ENCODE measurements around the gene TMEM52B.
"Not testable (repeated sequence)": the region's sequence is repeated elsewhere in the genome, so short reads cannot be mapped to it uniquely, and the experiment has no call there.

TMEM52B gene

GRCh38 chr12:10211940-10212738, 33.3 kb downstream of the TMEM52B start:
- DNase-seq (ENCODE audit: low read depth): peak; percentile 98

- DNase-seq (ENCODE audit: low read depth): no peak
Measured at GRCh38 chr12:10212739-10213131, 33.9 kb downstream of the TMEM52B start, which contains the start of gene GABARAPL1. Gene GABARAPL1 (plus strand): TSS chr12:10212877. CDS start chr12:10213130, 253 bp downstream.

GRCh38 chr12:10213168-10214135, 34.6 kb downstream of the TMEM52B start:
- DNase-seq (ENCODE audit: low read depth): no peak

DNA sequence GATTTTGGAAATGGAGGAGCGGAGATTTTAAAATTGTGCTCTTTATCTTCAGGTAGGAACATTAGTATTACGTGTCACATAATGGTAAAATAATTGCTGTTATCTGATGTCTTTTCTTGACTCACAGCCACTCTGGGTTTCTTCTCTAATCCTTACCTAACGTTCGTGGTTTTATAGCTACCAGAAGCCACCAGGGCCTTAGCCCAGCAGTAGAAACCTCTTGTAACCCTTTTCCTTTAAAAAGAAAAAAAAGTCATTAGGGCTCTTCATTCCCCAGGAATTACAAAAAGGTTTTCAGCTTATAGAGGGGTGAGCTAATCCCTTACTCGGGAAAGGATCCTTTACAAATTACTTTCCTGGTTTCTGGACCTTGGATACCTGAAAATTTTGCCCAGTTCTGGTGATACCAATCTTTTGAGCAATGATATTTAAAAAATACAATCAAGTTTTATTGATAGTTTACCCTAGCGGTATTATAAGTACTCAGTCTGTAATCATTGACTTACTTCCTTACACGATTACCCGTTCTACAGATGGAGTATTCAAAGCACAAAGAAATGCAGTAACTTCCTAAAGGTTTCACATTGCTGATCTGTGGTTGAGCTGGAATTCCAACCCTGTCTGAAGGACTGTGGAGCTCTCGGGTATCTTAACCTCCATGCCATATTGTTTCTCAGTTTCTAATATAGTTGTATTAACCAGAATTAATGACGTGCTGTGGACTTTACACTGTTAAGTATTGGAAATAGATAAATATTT, 35.5 kb downstream of the TMEM52B start:
- no peak for DNase-seq (ENCODE audit: low read depth)

GRCh38 chr12:10214895-10215267, 36.0 kb downstream of the TMEM52B start:
- DNase-seq (ENCODE audit: low read depth): no peak

DNA sequence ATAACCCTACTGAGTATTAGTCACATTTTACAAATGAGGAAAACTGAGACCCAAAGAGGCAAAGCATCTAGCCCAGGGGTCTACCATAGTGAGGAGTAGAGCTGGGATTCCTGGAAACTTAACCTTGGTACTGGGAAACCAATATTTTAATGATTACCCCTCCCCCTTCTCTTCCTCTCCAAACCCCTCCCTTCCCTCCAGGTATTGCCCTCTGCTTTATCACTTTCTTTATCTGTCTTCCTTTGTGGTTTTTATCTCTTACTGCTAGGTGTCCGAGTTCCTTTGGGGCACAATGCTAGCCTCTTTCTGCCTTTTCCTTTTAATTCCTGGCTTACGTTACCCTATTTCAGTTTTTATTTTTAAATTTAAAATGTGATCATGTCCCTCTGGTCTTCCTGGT, 36.6 kb downstream of the TMEM52B start:
- no peak for DNase-seq (ENCODE audit: low read depth)

- DNase-seq (ENCODE audit: low read depth): not testable (repeated sequence)
Measured at GRCh38 chr12:10215946-10216345, 37.1 kb downstream of the TMEM52B start.

DNA sequence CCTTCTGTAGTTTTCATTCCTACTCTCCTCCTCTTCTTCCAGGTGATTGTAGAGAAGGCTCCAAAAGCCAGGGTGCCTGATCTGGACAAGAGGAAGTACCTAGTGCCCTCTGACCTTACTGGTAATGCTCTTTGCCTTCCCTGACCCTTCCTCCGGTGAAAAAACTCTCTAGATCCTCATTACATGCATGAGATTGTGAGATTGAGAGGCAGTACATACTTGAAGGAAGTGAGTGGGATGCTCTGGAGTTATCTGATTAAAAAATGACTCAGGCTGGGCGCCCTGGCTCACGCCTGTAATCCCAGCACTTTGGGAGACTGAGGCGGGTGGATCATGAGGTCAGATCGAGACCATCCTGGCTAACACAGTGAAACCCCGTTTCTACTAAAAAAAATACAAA, 39.2 kb downstream of the TMEM52B start:
- no peak for DNase-seq (ENCODE audit: low read depth)

GRCh38 chr12:10220398-10221077, 41.7 kb downstream of the TMEM52B start:
- no peak for DNase-seq (ENCODE audit: low read depth)

- DNase-seq (ENCODE audit: low read depth): no peak
Measured at GRCh38 chr12:10221846-10222245, 43.0 kb downstream of the TMEM52B start.

DNA sequence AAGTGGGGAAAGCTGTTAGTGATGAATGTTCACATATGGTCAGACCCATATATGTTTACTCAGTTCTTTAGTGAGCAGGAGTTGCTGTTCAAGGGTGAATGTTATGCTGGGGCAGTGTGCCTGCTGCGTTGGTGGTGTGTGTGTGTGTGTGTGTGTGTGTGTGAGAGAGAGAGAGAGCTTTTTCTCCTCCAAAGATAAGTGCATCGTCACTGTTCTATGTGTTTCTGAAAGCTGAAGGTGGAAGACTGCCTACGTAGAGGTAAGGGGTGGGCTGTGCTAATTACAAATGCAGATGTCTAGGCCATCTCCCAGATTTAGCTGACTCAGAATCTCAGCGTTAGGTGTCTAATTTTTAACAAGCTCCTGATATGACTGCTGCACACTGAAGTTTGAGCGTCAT, 44.4 kb downstream of the TMEM52B start:
- no peak for DNase-seq (ENCODE audit: low read depth)

DNA sequence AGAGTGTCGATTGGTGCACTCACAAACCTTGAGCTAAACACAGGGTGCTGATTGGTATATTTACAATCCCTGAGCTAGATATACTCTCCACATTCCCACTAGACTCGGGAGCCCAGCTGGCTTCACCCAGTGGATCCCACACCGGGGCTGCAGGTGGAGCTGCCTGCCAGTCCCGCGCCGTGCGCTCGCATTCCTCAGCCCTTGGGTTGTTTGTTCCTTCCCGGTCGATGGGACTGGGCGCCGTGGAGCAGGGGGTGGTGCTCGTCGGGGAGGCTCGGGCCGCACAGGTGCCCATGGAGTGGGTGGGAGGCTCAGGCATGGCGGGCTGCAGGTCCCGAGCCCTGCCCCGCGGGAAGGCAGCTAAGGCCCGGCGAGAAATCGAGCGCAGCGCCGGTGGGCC, 46.6 kb downstream of the TMEM52B start:
- DNase-seq (ENCODE audit: low read depth): not testable (repeated sequence)

DNA sequence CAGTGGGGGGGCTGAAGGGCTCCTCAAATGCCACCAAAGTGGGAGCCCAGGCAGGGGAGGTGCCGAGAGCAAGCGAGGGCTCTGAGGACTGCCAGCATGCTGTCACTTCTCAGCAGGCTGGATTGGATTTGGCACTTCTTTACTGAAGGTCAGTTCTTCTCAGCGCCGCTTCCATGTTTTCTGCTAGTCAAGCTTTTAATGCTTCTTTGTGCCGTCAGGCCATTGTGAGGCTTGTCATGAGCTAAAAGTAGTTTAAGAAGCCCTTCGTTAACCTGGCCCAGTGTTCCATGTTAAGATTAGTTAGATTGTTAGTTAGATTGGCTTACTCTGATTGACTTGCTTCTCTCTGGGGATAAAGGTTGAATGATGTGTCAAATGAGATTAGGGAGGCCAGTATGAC, 47.3 kb downstream of the TMEM52B start:
- DNase-seq (ENCODE audit: low read depth): no peak

- no peak for DNase-seq (ENCODE audit: low read depth)
Measured at GRCh38 chr12:10226731-10227130, 47.9 kb downstream of the TMEM52B start.

GRCh38 chr12:10227648-10228047, 48.8 kb downstream of the TMEM52B start:
- DNase-seq (ENCODE audit: low read depth): no peak

DNA sequence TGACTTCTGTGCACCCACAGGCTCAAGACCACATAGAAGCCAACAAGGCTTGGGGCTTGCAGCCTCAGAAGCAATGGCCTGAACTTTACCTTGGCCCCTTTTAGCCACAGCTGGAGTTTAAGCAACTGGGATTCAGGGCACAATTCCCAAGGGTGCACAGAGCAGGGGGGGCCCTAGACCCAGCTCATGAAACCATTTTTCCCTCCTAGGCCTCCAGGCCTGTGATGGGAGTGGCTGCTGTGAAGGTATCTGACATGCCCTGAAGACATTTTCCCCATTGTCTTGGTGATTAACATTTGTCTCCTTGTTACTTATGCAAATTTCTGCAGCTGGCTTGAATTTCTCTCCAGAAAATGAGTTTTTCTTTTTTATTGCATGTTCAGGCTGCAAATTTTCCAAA, 55.7 kb downstream of the TMEM52B start:
- DNase-seq (ENCODE audit: low read depth): no peak

DNA sequence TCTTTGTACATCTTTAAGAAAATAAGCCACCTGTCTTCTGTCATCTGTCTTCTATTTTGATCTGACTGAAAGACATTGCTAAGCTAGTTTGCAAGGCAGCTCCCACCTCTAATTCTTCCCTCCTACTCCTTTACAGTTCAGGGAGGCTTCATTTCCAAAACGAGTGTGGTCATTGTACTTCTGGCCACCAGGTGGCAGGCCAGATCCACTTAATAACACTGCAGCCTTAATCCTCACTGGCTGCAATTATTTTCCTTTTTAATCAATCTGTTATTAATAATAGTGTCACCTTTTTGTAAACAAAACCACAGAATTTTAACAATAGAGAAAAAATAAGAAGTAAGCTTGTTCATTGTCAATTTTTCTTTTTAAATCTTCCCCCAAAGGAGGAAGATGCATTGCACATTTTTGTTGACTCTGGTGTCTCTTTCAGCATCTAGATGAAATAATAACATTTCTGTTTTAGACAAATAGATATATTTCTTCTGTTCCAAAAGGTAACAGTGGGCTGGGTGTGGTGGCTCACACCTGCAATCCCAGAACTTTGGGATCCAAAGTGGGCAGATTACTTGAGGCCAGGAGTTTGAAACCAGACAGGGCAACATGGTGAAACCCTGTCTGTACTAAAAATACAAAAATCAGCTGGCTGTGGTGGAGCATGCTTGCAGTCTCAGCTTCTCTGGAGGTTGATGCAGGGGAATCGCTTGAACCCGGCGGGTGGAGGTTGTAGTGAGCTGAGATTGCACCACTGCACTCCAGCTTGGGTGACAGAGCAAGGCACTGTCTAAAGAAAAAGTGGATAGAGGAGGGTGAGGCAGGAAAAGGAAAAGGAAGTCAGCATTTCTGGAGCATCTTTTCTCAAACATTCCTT, 57.2 kb downstream of the TMEM52B start:
- no peak for DNase-seq (ENCODE audit: low read depth)

DNA sequence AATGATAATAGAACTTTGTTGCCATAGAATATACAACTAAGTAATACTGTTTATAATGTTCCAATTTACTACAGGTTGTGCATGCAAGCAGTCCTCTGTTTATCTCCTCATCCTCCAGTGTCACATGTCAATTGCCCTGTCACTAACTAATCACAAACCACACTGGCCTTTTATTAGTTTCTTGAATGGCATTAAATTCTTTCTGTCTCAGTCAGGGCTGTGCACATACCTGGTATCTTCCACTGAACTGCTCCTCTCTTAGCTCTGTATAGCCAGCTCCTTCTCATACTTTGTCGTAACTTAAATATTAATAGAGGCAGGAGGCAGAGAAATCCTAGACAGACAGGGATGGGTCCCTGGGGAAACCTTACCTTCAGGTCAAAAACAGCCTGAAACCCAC, 57.9 kb downstream of the TMEM52B start:
- no peak for DNase-seq (ENCODE audit: low read depth)

- DNase-seq (ENCODE audit: low read depth): no peak
Measured at GRCh38 chr12:10238526-10238925, 59.7 kb downstream of the TMEM52B start.

DNA sequence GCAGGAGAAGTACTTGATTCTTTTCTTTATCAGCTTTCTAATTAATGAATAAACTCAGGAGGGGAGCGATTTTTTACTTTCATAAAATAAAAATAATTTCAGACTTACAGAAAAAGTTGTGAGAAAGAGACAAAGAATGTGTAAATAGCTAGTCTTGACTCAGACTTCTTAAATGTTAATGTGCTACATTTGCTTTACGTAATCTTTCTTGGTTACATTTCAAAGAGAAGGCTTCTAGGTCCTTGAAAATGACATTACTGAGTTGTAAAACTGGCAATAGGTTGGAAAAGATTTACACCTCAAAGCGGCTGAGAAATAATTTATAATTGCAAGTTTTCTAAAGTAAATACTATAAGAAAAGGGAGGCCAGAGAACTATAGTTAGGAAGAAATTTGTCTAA, 62.5 kb downstream of the TMEM52B start:
- DNase-seq (ENCODE audit: low read depth): no peak
